Measurements from ENCODE around the gene NRCAM.

DNA sequence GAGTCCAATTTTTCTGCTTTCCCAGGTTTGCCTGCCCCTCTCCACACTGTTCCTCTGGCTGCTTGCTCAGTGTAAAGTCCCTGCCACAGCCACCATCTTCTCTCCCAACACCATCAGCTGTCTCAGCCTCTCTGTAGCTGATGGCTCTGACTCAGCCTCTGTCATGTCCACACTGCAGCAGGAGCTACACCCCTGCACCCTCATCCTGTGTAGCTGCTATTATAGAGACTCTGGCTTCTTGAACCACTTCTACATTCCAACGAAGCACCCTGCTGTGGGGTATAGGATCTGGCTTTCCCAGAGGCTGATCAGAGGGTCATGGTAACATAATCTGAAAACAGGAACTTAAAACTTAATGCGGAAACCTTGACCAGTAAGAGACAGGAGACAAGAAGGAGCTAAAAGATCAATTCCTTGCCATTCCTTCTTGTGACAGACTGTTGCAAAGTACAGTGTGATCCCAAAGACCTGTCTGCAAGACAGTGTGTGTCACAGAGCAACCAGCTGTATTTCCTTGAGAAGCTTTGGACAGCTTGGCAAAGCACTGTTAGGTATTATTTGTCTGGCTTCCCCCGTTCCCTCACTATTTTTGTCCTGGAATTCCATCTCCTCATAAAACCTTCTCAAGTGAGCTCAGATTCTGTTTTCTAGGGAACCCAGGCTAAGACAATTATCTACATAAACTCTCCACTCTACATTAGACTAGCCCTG is 42.3 kb downstream of the NRCAM start:
- no peak for TF ChIP-seq POLR2A (IDR thresholded peaks at IDR 0.05)
- TF ChIP-seq, protein P1, sequence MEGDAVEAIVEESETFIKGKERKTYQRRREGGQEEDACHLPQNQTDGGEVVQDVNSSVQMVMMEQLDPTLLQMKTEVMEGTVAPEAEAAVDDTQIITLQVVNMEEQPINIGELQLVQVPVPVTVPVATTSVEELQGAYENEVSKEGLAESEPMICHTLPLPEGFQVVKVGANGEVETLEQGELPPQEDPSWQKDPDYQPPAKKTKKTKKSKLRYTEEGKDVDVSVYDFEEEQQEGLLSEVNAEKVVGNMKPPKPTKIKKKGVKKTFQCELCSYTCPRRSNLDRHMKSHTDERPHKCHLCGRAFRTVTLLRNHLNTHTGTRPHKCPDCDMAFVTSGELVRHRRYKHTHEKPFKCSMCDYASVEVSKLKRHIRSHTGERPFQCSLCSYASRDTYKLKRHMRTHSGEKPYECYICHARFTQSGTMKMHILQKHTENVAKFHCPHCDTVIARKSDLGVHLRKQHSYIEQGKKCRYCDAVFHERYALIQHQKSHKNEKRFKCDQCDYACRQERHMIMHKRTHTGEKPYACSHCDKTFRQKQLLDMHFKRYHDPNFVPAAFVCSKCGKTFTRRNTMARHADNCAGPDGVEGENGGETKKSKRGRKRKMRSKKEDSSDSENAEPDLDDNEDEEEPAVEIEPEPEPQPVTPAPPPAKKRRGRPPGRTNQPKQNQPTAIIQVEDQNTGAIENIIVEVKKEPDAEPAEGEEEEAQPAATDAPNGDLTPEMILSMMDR (IDR thresholded peaks at IDR 0.05) = no peak

Measured in adrenal gland (tissue), 5 donors.